HEK293 (cell line): ENCODE measurements around the gene FAM120B.
A peak's percentile ranks its signal among the peaks of the same experiment; 100 is the strongest.

ENCODE experiments used
- CTCF ChIA-PET: fragments of 350-600 bp; formaldehyde crosslinking; extraction: SDS; loops from one replicate; lab custom pipeline; 2021; ENCODE audit warnings: antibody characterized with exemption; lab: Yijun Ruan, JAX
- POLR2A ChIA-PET: fragments of 300-600 bp; formaldehyde crosslinking; extraction: SDS; loops from one replicate; lab custom pipeline; 2020; ENCODE audit warnings: antibody characterized with exemption, inconsistent platforms; lab: Yijun Ruan, JAX
- H3K27ac ChIP-seq: fragments of 200-500 bp; sonication (Bioruptor generic); 2 replicates; pipeline ENCODE4 v1.5.1; 2014; ENCODE audit warnings: low read depth, low read length, control low read depth, inconsistent platforms; ENCODE audit errors: extremely low read depth
- H3K36me3 ChIP-seq, 2 experiments: fragments of 200-500 bp in 1 of 2; sonication (Bioruptor generic) in 1 of 2; 1 replicate in 1 of 2; 2 replicates in 1 of 2; pipeline ENCODE4 v1.5.1; 2014 to 2017; ENCODE audit warnings: inconsistent platforms in 2 of 2, low read length in 2 of 2; ENCODE audit not compliant: control insufficient read depth in 2 of 2, insufficient read depth in 1 of 2
- H3K4me1 ChIP-seq: fragments of 200-500 bp; sonication (Bioruptor generic); 2 replicates; pipeline ENCODE4 v1.5.1; 2014; ENCODE audit warnings: mild to moderate bottlenecking, low read length, inconsistent platforms; ENCODE audit not compliant: control insufficient read depth, insufficient read depth
- H3K4me3 ChIP-seq: 2 replicates; pipeline ENCODE4 v1.5.1; 2011; ENCODE audit warnings: low read depth, mild to moderate bottlenecking, control low read depth, low read length, moderate library complexity
- H3K9me3 ChIP-seq: fragments of 200-500 bp; sonication (Bioruptor generic); 2 replicates; pipeline ENCODE4 v1.5.1; 2014; ENCODE audit warnings: low read depth, low read length, inconsistent platforms; ENCODE audit not compliant: control insufficient read depth, insufficient read depth
- GLIS2 ChIP-seq: fragments of 450-650 bp; formaldehyde crosslinking; IDR thresholded peaks from 2 replicates; pipeline ENCODE4 v1.5.1; 2016; ENCODE audit warnings: missing biosample characterization, missing genetic modification characterization
- MZF1 ChIP-seq: fragments of 450-650 bp; formaldehyde crosslinking; IDR thresholded peaks from 2 replicates; pipeline ENCODE4 v1.5.1; 2017; ENCODE audit warnings: missing biosample characterization, missing genetic modification characterization, borderline replicate concordance
- SP3 ChIP-seq: fragments of 450-650 bp; formaldehyde crosslinking; IDR thresholded peaks from 2 replicates; pipeline ENCODE4 v1.5.1; 2016; ENCODE audit warnings: missing biosample characterization, missing genetic modification characterization
- ZBTB1 ChIP-seq: fragments of 450-650 bp; formaldehyde crosslinking; IDR thresholded peaks from 2 replicates; pipeline ENCODE4 v1.5.1; 2016; ENCODE audit warnings: missing biosample characterization, missing genetic modification characterization
- ZNF24 ChIP-seq: fragments of 450-650 bp; formaldehyde crosslinking; IDR thresholded peaks from 2 replicates; pipeline ENCODE4 v1.5.1; 2016; ENCODE audit warnings: missing biosample characterization, missing genetic modification characterization
- ZNF514 ChIP-seq: fragments of 450-650 bp; formaldehyde crosslinking; IDR thresholded peaks from 2 replicates; pipeline ENCODE4 v1.5.1; 2016; ENCODE audit warnings: missing biosample characterization, missing genetic modification characterization
- ZNF530 ChIP-seq: fragments of 450-650 bp; formaldehyde crosslinking; IDR thresholded peaks from 2 replicates; pipeline ENCODE4 v1.5.1; 2016; ENCODE audit warnings: low read depth, missing biosample characterization, missing genetic modification characterization
- ZNF544 ChIP-seq: fragments of 450-650 bp; formaldehyde crosslinking; IDR thresholded peaks from 2 replicates; pipeline ENCODE4 v1.5.0; 2017; ENCODE audit warnings: missing biosample characterization, missing genetic modification characterization
- ZNF555 ChIP-seq: fragments of 450-650 bp; formaldehyde crosslinking; conservative IDR thresholded peaks from 2 replicates; pipeline ENCODE4 v1.5.1; 2017; ENCODE audit warnings: missing biosample characterization, mild to moderate bottlenecking, missing genetic modification characterization, inconsistent platforms
- TF ChIP-seq, protein P1 (sequence below): fragments of 450-650 bp; formaldehyde crosslinking; IDR thresholded peaks from 2 replicates; pipeline ENCODE4 v1.5.1; 2016; ENCODE audit warnings: missing biosample characterization, missing genetic modification characterization
- TF ChIP-seq, protein P2 (sequence below): fragments of 450-650 bp; formaldehyde crosslinking; IDR thresholded peaks from 2 replicates; pipeline ENCODE4 v1.5.1; 2016; ENCODE audit warnings: missing biosample characterization, missing genetic modification characterization
- TF ChIP-seq, protein P3 (sequence below): fragments of 450-650 bp; formaldehyde crosslinking; IDR thresholded peaks from 2 replicates; pipeline ENCODE4 v1.5.1; 2016; ENCODE audit warnings: missing biosample characterization, missing genetic modification characterization

FAM120B gene

DNA sequence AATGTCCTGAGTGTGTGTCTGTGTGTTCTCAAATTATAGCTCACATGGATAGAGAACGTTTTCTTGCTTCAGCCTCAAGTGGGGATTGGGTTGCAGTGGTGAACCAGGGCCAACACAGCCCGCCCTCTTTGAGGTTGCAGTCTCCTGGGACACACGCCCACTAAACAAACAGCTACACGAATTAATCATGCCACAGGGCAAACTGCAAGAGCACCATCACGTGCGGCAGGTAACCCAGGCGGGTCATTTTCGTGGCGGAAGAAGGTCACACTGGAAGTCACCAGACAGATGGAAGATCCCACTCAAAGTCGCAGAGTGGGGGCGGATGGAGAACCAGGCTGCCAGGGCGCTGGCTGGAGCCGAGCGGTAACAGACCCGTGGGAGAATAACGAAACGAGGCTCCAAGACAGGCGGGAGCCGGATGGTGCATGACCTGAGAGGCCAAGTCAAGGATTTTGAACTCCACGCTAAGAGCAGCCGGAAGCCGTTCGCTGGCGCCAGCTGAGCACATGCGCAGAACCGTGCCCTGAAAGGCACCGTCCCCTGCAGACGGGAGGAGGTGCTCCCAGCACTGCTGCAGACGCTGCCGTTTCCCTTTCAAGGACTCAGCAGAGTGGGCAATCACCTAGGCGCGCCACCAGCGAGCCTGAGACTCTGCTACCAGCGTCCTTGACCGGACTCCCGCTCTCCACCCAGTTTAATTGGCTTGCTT is 26.4 kb upstream of the FAM120B start (continued):
- TF ChIP-seq, protein P1, sequence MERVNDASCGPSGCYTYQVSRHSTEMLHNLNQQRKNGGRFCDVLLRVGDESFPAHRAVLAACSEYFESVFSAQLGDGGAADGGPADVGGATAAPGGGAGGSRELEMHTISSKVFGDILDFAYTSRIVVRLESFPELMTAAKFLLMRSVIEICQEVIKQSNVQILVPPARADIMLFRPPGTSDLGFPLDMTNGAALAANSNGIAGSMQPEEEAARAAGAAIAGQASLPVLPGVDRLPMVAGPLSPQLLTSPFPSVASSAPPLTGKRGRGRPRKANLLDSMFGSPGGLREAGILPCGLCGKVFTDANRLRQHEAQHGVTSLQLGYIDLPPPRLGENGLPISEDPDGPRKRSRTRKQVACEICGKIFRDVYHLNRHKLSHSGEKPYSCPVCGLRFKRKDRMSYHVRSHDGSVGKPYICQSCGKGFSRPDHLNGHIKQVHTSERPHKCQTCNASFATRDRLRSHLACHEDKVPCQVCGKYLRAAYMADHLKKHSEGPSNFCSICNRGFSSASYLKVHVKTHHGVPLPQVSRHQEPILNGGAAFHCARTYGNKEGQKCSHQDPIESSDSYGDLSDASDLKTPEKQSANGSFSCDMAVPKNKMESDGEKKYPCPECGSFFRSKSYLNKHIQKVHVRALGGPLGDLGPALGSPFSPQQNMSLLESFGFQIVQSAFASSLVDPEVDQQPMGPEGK (tag by site-specific recombination), result peak; percentile 58; the same call in 1 of the 2 replicates
- TF ChIP-seq SP3 (tag by site-specific recombination), result 0 out of 2 replicates have a peak, but pooled peaks have one; percentile 27
- TF ChIP-seq MZF1 (tag by site-specific recombination), result peak; percentile 83

DNA sequence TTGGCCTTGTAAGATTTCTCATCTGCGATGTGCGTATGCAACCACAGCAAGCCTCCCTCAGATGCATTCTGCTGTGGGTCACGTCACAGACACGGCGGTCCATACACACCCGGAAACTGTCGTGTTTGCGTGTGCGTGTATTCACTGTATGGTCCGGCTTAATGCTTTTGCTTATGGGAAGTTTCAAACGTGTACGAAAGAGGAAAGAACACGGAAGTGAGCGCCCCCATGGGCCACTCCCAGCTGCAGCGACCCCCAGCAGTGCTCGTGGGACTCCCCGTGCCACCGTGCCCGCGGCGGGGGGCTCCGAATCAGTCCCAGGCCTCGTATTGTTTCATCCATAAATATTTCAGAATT is 25.9 kb upstream of the FAM120B start:
- TF ChIP-seq ZBTB1 (tag by site-specific recombination), result no peak
- no peak for TF ChIP-seq ZNF555 (tag by site-specific recombination)
- 0 out of 2 replicates have a peak, but pooled peaks have one; percentile 27 for TF ChIP-seq GLIS2 (tag by site-specific recombination)
- TF ChIP-seq, protein P2, sequence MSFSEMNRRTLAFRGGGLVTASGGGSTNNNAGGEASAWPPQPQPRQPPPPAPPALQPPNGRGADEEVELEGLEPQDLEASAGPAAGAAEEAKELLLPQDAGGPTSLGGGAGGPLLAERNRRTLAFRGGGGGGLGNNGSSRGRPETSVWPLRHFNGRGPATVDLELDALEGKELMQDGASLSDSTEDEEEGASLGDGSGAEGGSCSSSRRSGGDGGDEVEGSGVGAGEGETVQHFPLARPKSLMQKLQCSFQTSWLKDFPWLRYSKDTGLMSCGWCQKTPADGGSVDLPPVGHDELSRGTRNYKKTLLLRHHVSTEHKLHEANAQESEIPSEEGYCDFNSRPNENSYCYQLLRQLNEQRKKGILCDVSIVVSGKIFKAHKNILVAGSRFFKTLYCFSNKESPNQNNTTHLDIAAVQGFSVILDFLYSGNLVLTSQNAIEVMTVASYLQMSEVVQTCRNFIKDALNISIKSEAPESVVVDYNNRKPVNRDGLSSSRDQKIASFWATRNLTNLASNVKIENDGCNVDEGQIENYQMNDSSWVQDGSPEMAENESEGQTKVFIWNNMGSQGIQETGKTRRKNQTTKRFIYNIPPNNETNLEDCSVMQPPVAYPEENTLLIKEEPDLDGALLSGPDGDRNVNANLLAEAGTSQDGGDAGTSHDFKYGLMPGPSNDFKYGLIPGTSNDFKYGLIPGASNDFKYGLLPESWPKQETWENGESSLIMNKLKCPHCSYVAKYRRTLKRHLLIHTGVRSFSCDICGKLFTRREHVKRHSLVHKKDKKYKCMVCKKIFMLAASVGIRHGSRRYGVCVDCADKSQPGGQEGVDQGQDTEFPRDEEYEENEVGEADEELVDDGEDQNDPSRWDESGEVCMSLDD (tag by site-specific recombination), result no peak
- TF ChIP-seq ZNF544, result no peak
- TF ChIP-seq ZNF530 (tag by site-specific recombination), result no peak
- Histone ChIP-seq H3K9me3 (no peaks in the 10 kb centered on the region), H3K27ac (peak overlapping the region; percentile 40; the same call in 1 of the 2 replicates), H3K36me3 (peaks cover 0 to 42% of the 10 kb centered on the region in 2 experiments; a peak in 1 of 3 replicates), H3K4me3 (no peak overlapping the region), H3K4me1 (peaks cover 3% of the 10 kb centered on the region; the same call in 1 of the 2 replicates)
- ChIA-PET POLR2A (interaction anchor here (2.7 kb wide), 1 partner anchor 9 kb away, joined by 20 read pairs; the partner anchor contains the start of gene DLL1), CTCF (interaction anchor here (1.2 kb wide), 1 partner anchor 237 kb away, joined by 3 read pairs; no protein-coding TSS in a partner anchor)

DNA sequence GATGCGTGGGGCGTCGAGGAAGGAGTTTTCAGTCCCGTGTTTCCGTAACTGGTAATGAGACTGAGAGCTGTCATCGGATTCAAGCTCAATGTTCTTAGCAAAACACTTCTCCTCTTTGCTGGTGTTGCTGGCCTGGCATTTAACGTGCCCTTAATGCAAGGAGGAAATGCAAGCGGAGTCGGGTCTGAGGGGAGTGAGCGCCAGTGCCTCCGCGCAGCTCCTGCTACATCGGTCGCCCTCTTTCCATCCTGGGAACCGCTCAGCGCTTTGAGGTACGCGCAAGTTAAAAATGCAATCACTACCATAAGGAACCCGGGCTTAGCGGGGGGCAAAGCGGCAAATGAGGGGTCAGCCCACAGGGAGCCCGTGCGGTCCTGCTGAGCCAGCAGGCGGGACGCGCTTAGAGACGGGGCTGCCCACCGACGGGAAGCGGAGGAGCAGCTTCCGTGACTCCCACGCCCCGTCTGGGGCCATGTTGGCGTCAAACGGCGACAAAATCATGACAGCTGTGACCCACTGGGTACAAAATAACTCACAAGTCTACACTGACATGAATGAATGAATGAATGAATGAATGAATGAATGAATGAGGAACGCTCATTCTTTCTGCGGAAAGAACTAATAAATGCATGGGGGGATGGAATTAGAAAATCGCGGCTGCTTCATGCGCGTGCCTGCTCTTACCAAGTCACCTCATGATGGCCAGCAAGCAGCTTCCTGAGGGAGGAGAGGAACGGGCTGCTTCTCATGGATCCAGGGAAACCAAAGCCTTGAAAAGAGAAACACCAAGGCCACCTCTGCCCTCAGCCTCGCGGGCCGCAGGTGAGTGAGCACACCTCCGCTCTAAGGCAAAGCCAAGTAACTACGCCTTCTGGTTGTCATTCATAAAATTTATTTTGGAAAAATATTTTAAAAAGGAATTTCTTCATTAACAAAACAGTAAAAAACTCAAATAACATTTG is 24.9 kb upstream of the FAM120B start:
- TF ChIP-seq ZNF24 (tag by site-specific recombination) (peak; percentile 88), ZNF514 (no peak)
- TF ChIP-seq, protein P3, sequence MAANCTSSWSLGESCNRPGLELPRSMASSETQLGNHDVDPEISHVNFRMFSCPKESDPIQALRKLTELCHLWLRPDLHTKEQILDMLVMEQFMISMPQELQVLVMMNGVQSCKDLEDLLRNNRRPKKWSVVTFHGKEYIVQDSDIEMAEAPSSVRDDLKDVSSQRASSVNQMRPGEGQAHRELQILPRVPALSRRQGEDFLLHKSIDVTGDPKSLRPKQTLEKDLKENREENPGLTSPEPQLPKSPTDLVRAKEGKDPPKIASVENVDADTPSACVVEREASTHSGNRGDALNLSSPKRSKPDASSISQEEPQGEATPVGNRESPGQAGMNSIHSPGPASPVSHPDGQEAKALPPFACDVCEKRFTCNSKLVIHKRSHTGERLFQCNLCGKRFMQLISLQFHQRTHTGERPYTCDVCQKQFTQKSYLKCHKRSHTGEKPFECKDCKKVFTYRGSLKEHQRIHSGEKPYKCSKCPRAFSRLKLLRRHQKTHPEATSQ, result no peak
- Histone ChIP-seq H3K27ac (no peak overlapping the region), H3K4me3 (no peak overlapping the region), H3K4me1 (peaks cover 3% of the 10 kb centered on the region; the same call in 1 of the 2 replicates), H3K36me3 (peaks cover 0 to 52% of the 10 kb centered on the region in 2 experiments; a peak in 2 of 3 replicates), H3K9me3 (no peaks in the 10 kb centered on the region)
- CTCF ChIA-PET, result no interaction called here
- POLR2A ChIA-PET, result interaction anchor here (2.7 kb wide), 1 partner anchor 9 kb away, joined by 20 read pairs; the partner anchor contains the start of gene DLL1
